MCF 10A (cell line): ENCODE measurements around the gene RRAGD. TPM values are rescaled to one million over a fixed set of nuclear protein-coding genes. Genes with fewer than 3 reads are reported as not detected.

Experiments used
- BruUV-seq: library from RNA; stranded (reverse); fragments of 400-500 nt; replicated peaks from 2 replicates; lab custom pipeline; 2021; lab: Mats Ljungman, UMichigan
- CTCF ChIA-PET: fragments of 300-600 bp; sonication (Branson Sonifier 250); formaldehyde crosslinking; extraction: SDS; loops from one replicate; lab custom pipeline; 2021; ENCODE audit warnings: antibody characterized with exemption, inconsistent platforms; lab: Yijun Ruan, JAX
- POLR2A ChIA-PET: fragments of 300-600, 350-650 bp; sonication (Branson Sonifier 250); formaldehyde crosslinking; extraction: SDS; loops from one replicate; lab custom pipeline; 2020; ENCODE audit warnings: antibody characterized with exemption, inconsistent platforms; lab: Yijun Ruan, JAX
- DNase-seq: peaks from one replicate; pipeline ENCODE4 v3.0.0-alpha.2; 2018; ENCODE audit not compliant: unreplicated experiment
- H3K27ac Mint-ChIP-seq: one replicate; pipeline ENCODE4 v1.8.0; 2022; ENCODE audit warnings: mild to moderate bottlenecking, low read depth, mixed read lengths; ENCODE audit not compliant: unreplicated experiment
- H3K27me3 Mint-ChIP-seq: one replicate; pipeline ENCODE4 v1.8.0; 2022; ENCODE audit warnings: mixed read lengths; ENCODE audit not compliant: insufficient read depth, unreplicated experiment
- H3K36me3 Mint-ChIP-seq: one replicate; pipeline ENCODE4 v1.8.0; 2022; ENCODE audit warnings: mild to moderate bottlenecking, moderate library complexity, mixed read lengths; ENCODE audit not compliant: insufficient read depth, unreplicated experiment
- H3K4me1 Mint-ChIP-seq: one replicate; pipeline ENCODE4 v1.8.0; 2022; ENCODE audit warnings: mixed read lengths; ENCODE audit not compliant: insufficient read depth, unreplicated experiment
- H3K4me3 Mint-ChIP-seq: one replicate; pipeline ENCODE4 v1.8.0; 2022; ENCODE audit warnings: mild to moderate bottlenecking, moderate library complexity, mixed read lengths; ENCODE audit not compliant: unreplicated experiment
- H3K9me3 Mint-ChIP-seq: one replicate; pipeline ENCODE4 v1.8.0; 2022; ENCODE audit warnings: mixed read lengths; ENCODE audit not compliant: unreplicated experiment
- intact Hi-C: fragments of 100-400 bp; cut with micrococcal nuclease; formaldehyde crosslinking; loops from 2 replicates; pipeline ENCODE4 v1.14.1; 2022
- total RNA-seq: library from RNA; stranded (reverse); gene quantifications from 2 replicates; pipeline ENCODE4 v1.2.3, GENCODE V29; 2022
- TF ChIP-seq, protein P1 (sequence below): fragments of 200-600 bp; IDR thresholded peaks from one replicate; pipeline ENCODE4 v1.8.0; 2022; ENCODE audit warnings: antibody characterized with exemption, mild to moderate bottlenecking; ENCODE audit not compliant: unreplicated experiment

Gene RRAGD
- total RNA-seq, 1 experiment from 2014 or later, result 0.33 TPM

DNA sequence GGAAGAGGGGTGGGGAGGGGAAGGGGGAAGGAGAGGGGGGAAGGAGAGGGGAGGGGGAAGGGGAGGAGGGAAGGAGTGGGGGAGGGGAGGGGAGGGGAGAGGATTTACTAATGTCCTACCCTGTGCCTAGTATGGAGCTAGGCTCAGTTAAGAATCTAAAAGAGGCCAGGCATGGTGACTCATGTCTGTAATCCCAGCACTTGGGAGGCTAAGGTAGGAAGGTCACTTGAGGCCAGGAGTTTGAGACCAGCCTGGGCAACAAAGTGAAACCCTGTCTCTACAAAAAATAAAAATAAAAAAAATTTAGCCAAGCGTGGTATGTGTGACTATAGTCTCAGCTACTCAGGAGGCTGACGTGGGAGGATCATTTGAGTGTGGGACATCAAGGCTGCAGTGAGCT is 72.5 kb downstream of the RRAGD start:
- no TSS peak for BruUV-seq
- ChIA-PET CTCF (interaction anchor here (0.6 to 1.1 kb wide), 4 partner anchors 11 to 1301 kb away, joined by 3 to 5 read pairs (median 4); no protein-coding TSS in a partner anchor), POLR2A (interaction anchor here (0.9 kb wide), 1 partner anchor 12 kb away, joined by 3 read pairs; no protein-coding TSS in a partner anchor)

DNA sequence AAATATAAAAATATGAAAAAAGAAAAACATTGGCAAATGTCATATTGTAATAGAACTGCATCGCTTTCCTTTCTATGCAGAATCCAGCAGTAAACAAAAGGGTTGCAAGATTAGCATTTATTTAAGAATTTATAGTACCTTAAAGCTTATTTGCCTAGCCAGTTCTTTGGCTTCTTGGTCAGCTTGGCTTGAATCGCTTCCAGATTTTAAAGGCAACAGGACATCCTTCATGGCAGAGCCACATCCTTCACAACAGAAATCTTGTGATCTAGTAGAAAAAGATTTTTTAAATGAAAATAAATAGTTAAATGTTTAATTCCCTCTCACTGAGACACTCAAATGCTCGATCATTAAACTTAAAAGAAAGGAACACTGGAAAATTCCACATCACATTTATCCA is 76.9 kb downstream of the RRAGD start:
- Mint-ChIP-seq H3K4me3 (no peak overlapping the region), H3K27ac (no peak overlapping the region), H3K9me3 (no peaks in the 10 kb centered on the region), H3K36me3 (peaks cover 40% of the 10 kb centered on the region), H3K27me3 (no peaks in the 10 kb centered on the region), H3K4me1 (peaks cover 3% of the 10 kb centered on the region)
- intact Hi-C loops, result no loop called here
- POLR2A ChIA-PET, result no interaction called here
- TF ChIP-seq, protein P1, sequence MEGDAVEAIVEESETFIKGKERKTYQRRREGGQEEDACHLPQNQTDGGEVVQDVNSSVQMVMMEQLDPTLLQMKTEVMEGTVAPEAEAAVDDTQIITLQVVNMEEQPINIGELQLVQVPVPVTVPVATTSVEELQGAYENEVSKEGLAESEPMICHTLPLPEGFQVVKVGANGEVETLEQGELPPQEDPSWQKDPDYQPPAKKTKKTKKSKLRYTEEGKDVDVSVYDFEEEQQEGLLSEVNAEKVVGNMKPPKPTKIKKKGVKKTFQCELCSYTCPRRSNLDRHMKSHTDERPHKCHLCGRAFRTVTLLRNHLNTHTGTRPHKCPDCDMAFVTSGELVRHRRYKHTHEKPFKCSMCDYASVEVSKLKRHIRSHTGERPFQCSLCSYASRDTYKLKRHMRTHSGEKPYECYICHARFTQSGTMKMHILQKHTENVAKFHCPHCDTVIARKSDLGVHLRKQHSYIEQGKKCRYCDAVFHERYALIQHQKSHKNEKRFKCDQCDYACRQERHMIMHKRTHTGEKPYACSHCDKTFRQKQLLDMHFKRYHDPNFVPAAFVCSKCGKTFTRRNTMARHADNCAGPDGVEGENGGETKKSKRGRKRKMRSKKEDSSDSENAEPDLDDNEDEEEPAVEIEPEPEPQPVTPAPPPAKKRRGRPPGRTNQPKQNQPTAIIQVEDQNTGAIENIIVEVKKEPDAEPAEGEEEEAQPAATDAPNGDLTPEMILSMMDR, result no peak
- BruUV-seq, result no TSS peak
- CTCF ChIA-PET, result interaction anchor here (0.7 to 1.1 kb wide), 2 partner anchors 33 to 97 kb away, joined by 3 read pairs; no protein-coding TSS in a partner anchor
- DNase-seq, result no peak

More for the DNA sequence above, 72.5 kb downstream of the RRAGD start:
- Mint-ChIP-seq H3K4me1 (peaks cover 11% of the 10 kb centered on the region), H3K27ac (no peak overlapping the region), H3K27me3 (no peaks in the 10 kb centered on the region), H3K9me3 (no peaks in the 10 kb centered on the region), H3K4me3 (no peak overlapping the region), H3K36me3 (peaks cover 34% of the 10 kb centered on the region)
- intact Hi-C loops, result no loop called here
- no peak for DNase-seq
- TF ChIP-seq, protein P1, result no peak

DNA sequence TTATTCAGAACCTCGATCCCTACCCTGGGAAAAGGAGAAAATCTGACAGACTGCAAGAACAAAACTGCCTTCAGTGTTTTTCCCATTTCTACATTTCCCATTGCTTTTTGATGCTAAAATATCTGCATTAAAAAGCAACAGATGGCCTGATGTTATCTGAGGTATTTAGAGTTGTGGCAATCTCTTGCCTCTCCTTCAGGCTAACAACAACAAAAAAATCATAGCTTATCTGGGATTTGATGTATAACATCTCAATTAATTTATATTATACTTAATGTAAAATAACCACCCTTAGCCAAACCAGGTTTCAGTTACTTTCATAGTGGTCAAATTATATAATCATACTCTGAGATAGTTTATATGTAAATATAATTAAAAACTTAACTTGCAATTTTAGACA is 81.2 kb downstream of the RRAGD start:
- H3K36me3 Mint-ChIP-seq, result peaks cover 50% of the 10 kb centered on the region
- TF ChIP-seq, protein P1, result no peak
- H3K4me1 Mint-ChIP-seq, result no peaks in the 10 kb centered on the region
- no peaks in the 10 kb centered on the region for H3K27me3 Mint-ChIP-seq
- POLR2A ChIA-PET, result no interaction called here
- no peak for DNase-seq
- intact Hi-C loops, result no loop called here
- BruUV-seq, result no TSS peak
- CTCF ChIA-PET, result interaction anchor here (0.5 to 0.7 kb wide), 2 partner anchors 89 to 549 kb away, joined by 3 to 4 read pairs; no protein-coding TSS in a partner anchor
- H3K4me3 Mint-ChIP-seq, result no peak overlapping the region
- H3K27ac Mint-ChIP-seq, result no peak overlapping the region
- H3K9me3 Mint-ChIP-seq, result no peaks in the 10 kb centered on the region

DNA sequence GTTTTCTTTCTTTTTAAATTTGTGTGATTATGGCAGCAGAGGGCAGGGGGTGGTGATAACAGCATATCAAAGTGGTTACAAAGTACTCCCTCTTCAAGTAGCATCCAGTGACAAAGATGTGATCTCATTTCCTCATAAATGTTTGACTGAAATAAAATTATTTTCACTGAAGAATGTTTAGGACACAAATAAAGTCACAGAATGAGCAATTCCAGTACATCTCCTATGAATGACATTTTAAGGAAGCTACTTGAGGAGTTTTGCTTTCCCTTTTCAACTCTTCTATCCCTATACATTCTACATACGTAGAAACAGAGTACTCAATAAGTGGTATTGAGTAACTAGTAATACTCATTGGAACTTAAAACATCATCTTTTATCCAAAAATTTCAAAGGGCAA is 83.1 kb downstream of the RRAGD start:
- TF ChIP-seq, protein P1, result no peak
- ChIA-PET POLR2A (interaction anchor here (0.7 to 1.1 kb wide), 2 partner anchors 9 to 24 kb away, joined by 3 to 4 read pairs; partner anchors contain the start of gene UBE2J1), CTCF (interaction anchor here (0.5 kb wide), 1 partner anchor 315 kb away, joined by 3 read pairs; no protein-coding TSS in a partner anchor)
- no peak overlapping the region for H3K4me3 Mint-ChIP-seq
- no peaks in the 10 kb centered on the region for H3K9me3 Mint-ChIP-seq
- no TSS peak for BruUV-seq
- peaks cover 44% of the 10 kb centered on the region for H3K36me3 Mint-ChIP-seq
- no peak for DNase-seq
- no peaks in the 10 kb centered on the region for H3K27me3 Mint-ChIP-seq
- intact Hi-C loops, result no loop called here
- no peaks in the 10 kb centered on the region for H3K4me1 Mint-ChIP-seq
- H3K27ac Mint-ChIP-seq, result no peak overlapping the region
